ENCODE data around the gene DENND6A.

GRCh38 chr3:57727106-57727505 is 34.2 kb upstream of the DENND6A start:
- TF ChIP-seq CEBPB (IDR thresholded peaks at IDR 0.05; ENCODE audit: borderline replicate concordance, low read depth, low read length) (no peak), RBAK (CRISPR knock-in tag; IDR thresholded peaks at IDR 0.05) (no peak), MAX (IDR thresholded peaks at IDR 0.05) (no peak), TAF1 (CRISPR knock-in tag; IDR thresholded peaks at IDR 0.05) (no peak), CTCF (CRISPR knock-in tag; IDR thresholded peaks at IDR 0.05) (no peak), GFI1 (CRISPR knock-in tag; IDR thresholded peaks at IDR 0.05; ENCODE audit: borderline replicate concordance) (no peak), PBX3 (CRISPR knock-in tag; IDR thresholded peaks at IDR 0.05; ENCODE audit: borderline replicate concordance) (no peak), ZNF143 (CRISPR knock-in tag; IDR thresholded peaks at IDR 0.05) (no peak), HNF4G (IDR thresholded peaks at IDR 0.05; ENCODE audit: borderline replicate concordance, low read depth, low read length) (no peak), HNF4G (CRISPR knock-in tag; IDR thresholded peaks at IDR 0.05; ENCODE audit: borderline replicate concordance, low read depth) (no peak), SYNCRIP (IDR thresholded peaks at IDR 0.05; ENCODE audit: insufficient read depth, low read depth, low read length) (no peak), KAT7 (CRISPR knock-in tag; IDR thresholded peaks at IDR 0.05; ENCODE audit: borderline replicate concordance) (no peak), SIN3A (IDR thresholded peaks at IDR 0.05; ENCODE audit: borderline replicate concordance, low read depth, low read length) (no peak), WIZ (CRISPR knock-in tag; IDR thresholded peaks at IDR 0.05) (no peak)
